ENCODE measurements around the gene HK2.

GRCh38 chr2:74910245-74910644 lies 76.3 kb downstream of the HK2 start:
- TF ChIP-seq CTCF (IDR thresholded peaks at IDR 0.05; ENCODE audit: low read depth, low read length) (no peak), POLR2A (IDR thresholded peaks at IDR 0.05; ENCODE audit: extremely low read depth, insufficient read length) (no peak), MAX (IDR thresholded peaks at IDR 0.05; ENCODE audit: low read depth, low read length) (no peak)

All from NB4 (cell line).